ENCODE measurements around the gene SERPINB3. TPM values are rescaled to one million over a fixed set of nuclear protein-coding genes. Genes with fewer than 3 reads are reported as not detected.
"Not testable (repeated sequence)": the region's sequence is repeated elsewhere in the genome, so short reads cannot be mapped to it uniquely, and the experiment has no call there.

The SERPINB3 gene
- under 1 TPM in 2 of 8 experiments, not detected in 6; 0.14 to 0.27 TPM for total RNA-seq

DNA sequence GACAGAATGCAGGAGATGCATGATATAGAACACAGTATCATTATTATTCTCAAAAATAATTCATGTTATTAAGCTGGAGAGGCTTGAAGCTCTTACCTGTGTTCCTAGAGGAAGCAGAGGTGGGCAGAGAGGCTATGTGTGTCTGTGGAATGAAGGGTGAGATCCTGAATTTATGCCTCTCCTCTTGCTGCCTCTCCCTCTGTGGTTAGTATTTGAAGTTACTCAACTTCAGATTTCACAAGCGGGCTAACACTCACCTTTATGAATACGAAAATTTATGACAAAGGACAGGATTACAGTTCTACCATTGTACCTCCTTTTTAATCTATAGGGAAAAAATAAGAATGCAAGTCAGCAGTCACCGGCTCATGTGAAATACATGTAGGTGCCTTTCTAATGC, at the start of gene SERPINB3:
SERPINB3 (minus strand) TSS at position 144 of the 400 bp plus-strand sequence. CDS start 677 bp downstream, outside the sequence.
- in situ Hi-C loops (cut with MboI; ENCODE audit: low pct_unique_long_range_greater_than_20kb in 2 of 9, low sequenced_read_pairs in 9 of 9, unreplicated experiment in 9 of 9); H3K27ac ChIP-seq; H3K4me3 ChIP-seq; ATAC-seq (replicated peaks in 6 of 8); H3K4me1 ChIP-seq (replicated peaks in 1 of 2): not testable (repeated sequence)
- no CpG with 5 or more reads among the region's 3 CpGs for WGBS, 10 experiments

DNA sequence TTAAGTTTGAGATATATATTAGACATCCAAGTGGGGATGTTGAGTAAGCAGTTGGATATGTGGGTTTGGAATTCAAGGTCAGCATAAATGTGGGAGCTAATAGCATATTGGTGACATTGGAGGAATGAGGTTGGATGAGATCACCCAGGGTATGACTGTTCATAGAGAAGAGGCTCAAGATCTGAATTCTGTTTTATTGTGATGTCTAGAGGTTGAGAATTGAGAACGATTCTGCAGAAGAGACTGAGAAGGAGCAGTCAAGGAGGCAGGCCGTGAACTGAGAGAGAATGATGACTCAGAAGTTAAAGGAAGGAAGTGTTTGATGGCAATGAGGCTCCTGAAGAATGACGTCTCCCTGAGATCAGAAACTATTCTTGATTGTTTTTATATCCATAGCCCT, 47.0 kb upstream of the SERPINB3 start:
- no peak overlapping the region for H3K27ac ChIP-seq
- in situ Hi-C loops (cut with MboI; ENCODE audit: low pct_unique_long_range_greater_than_20kb in 2 of 9, low sequenced_read_pairs in 9 of 9, unreplicated experiment in 9 of 9), result no loop called here
- peak in 2 of 8 experiments; percentile 47 to 56 for ATAC-seq (replicated peaks in 6 of 8)
- H3K4me1 ChIP-seq (replicated peaks in 1 of 2), result no peaks in the 10 kb centered on the region
- WGBS, 10 experiments, result 0 to 80% (median 35%) methylated on average over 2 to 3 of the region's 3 CpGs; no CpG with 5 or more reads in 2 of the 10 experiments
- H3K4me3 ChIP-seq, result no peak overlapping the region

DNA sequence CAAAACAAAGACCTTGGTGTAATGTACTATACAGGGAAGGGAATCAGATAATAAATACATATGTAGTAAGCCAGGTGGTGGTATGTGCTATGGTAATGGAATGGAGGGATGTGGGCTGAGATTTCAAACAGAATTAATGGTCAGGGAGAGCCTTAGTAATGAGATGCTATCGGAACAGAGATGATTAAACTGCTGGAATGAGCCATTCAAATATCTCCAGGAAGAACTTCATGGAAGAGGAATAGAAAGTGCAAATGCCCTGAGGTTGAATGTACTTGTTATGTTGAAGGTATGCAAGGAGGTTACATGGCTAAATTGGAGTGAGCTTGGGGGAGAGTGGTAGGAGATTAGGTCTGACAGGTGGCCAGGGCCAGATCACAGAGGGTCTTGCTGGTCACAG, 46.1 kb upstream of the SERPINB3 start:
- no peak for ATAC-seq (replicated peaks in 6 of 8)
- no peak overlapping the region for H3K27ac ChIP-seq
- H3K4me3 ChIP-seq, result no peak overlapping the region
- 43 to 100% (median 71%) methylated on average over 1 of the region's 1 CpG; no CpG with 5 or more reads in 3 of the 10 experiments for WGBS, 10 experiments
- in situ Hi-C loops (cut with MboI; ENCODE audit: low pct_unique_long_range_greater_than_20kb in 2 of 9, low sequenced_read_pairs in 9 of 9, unreplicated experiment in 9 of 9), result no loop called here
- H3K4me1 ChIP-seq (replicated peaks in 1 of 2), result no peaks in the 10 kb centered on the region

DNA sequence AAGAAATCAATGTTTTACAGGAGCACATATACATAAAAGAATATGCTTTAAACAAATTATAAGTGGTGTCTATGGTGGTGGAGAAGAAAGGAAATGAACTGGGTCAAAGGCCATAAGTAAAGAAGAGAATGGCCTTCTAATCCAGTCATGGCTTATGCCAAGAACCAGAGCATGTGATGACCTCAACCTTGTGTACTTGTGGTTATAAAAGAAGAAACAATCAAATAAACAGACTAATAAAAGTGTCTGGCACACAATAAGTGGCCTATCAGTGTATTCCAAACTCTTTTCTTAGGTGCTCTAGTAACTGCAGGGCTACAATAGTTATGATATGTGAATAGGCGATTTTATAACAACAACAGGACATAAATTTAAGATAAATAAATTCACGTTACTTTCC, 43.7 kb upstream of the SERPINB3 start:
- Histone ChIP-seq H3K4me1 (replicated peaks in 1 of 2) (no peaks in the 10 kb centered on the region), H3K27ac (no peak overlapping the region), H3K4me3 (no peak overlapping the region)
- 18 to 92% (median 81%) methylated on average over 1 to 2 of the region's 2 CpGs; no CpG with 5 or more reads in 1 of the 10 experiments for WGBS, 10 experiments
- ATAC-seq (replicated peaks in 6 of 8), result no peak
- in situ Hi-C loops (cut with MboI; ENCODE audit: low pct_unique_long_range_greater_than_20kb in 2 of 9, low sequenced_read_pairs in 9 of 9, unreplicated experiment in 9 of 9), result no loop called here

DNA sequence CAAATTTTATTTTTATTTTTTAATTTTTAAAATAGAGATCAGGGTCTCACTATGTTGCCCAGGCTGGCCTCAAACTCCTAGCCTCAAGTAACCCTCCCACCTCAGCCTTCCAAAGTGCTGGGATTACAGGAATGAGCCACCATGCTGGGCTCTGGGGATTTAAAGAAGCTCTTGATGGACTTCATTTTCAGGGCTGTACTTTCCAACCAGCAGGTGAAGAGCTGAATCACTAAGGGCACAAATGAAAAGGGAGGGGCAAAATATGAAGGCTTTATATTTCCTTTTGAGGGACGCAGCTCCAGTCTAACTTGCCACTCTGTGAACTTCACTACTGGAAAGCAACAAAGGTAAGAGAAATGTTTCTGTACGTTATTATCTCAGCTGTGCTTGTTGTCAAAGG, 41.0 kb upstream of the SERPINB3 start, which contains the start of gene SERPINB11:
SERPINB11 (plus strand) TSS at position 301 of the 400 bp plus-strand sequence. CDS start 7,234 bp downstream, outside the sequence.
- no peak for ATAC-seq (replicated peaks in 6 of 8)
- in situ Hi-C loops (cut with MboI; ENCODE audit: low pct_unique_long_range_greater_than_20kb in 2 of 9, low sequenced_read_pairs in 9 of 9, unreplicated experiment in 9 of 9), result no loop called here
- no peak within 1 kb of the TSS for H3K27ac ChIP-seq
- H3K4me1 ChIP-seq (replicated peaks in 1 of 2), result no peaks in the 10 kb centered on the region
- WGBS, 10 experiments, result 40 to 100% (median 59%) methylated on average over 1 to 2 of the region's 2 CpGs; no CpG with 5 or more reads in 4 of the 10 experiments
- no peak within 1 kb of the TSS for H3K4me3 ChIP-seq

DNA sequence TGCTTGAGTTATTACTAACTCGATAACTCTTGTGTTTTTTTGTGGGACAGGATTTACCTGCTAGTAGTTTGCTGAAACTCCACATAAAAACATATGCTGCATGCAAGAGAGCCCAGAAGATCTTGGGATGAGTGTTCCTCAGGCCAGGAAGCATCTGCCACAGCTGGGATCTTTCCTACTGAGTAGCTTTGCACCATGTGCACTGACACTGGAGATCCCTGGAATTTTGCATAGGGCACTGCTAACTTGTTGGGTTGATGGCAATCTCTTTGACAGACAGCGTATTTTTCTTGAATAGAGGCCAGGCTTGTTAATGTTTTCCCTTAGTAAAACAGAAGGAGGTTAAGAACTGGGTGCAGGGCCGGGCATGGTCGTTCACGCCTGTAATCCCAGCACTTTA, 40.3 kb upstream of the SERPINB3 start:
- Histone ChIP-seq H3K4me3 (no peak overlapping the region), H3K4me1 (replicated peaks in 1 of 2) (no peaks in the 10 kb centered on the region), H3K27ac (no peak overlapping the region)
- WGBS, 10 experiments, result 17 to 88% (median 50%) methylated on average over 1 to 5 of the region's 5 CpGs; no CpG with 5 or more reads in 2 of the 10 experiments
- in situ Hi-C loops (cut with MboI; ENCODE audit: low pct_unique_long_range_greater_than_20kb in 2 of 9, low sequenced_read_pairs in 9 of 9, unreplicated experiment in 9 of 9), result no loop called here
- no peak for ATAC-seq (replicated peaks in 6 of 8)

DNA sequence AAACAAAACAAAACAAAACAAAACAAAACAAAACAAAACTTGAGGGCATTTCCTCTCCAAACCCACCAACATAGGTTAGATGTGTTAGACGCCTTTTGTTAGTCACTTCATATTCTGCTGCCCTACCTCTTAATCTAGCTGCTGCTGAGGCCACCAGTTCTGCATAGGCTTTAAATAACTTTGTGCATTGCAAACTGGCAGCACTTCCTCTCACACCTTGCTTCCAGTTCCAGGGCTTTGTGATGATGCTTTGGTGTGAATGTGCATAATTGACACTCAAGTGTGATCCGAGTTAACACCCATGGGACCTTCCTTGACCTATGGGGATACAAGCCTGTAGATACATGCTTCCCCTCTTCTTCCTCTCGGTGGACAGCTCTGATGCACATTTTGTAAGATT, 38.8 kb upstream of the SERPINB3 start:
- 38 to 100% (median 74%) methylated on average over 1 to 3 of the region's 3 CpGs for WGBS, 10 experiments
- no peak overlapping the region for H3K27ac ChIP-seq
- in situ Hi-C loops (cut with MboI; ENCODE audit: low pct_unique_long_range_greater_than_20kb in 2 of 9, low sequenced_read_pairs in 9 of 9, unreplicated experiment in 9 of 9), result no loop called here
- no peaks in the 10 kb centered on the region for H3K4me1 ChIP-seq (replicated peaks in 1 of 2)
- peak in 2 of 8 experiments; percentile 62 to 75 for ATAC-seq (replicated peaks in 6 of 8)
- H3K4me3 ChIP-seq, result no peak overlapping the region

DNA sequence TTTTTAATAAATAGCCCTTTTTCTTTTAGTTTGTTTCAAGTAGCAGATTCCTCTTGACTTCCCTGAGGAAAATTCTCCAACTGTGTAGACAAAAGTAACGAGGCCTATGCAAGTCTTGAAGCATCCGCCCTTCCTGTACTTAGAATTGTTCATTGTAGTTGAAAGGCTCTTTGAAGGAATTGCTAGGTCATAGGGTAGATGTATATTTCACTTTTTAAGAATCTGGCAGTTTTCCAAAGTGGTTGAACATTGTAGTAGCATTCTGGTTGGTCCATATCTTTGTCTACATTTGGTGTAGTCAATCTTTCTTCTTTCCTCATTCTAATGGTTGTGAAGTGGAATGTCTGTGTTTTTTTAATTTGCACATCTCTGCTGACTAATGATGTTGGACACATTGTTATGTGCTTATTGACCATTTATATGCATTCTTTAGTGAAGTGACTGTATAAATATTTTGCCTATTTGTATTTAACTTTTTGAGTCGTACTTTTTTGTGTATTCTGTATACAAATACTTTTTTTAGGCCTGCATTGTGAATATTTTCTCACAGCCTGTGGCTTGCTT, 35.5 kb upstream of the SERPINB3 start:
- H3K4me1 ChIP-seq (replicated peaks in 1 of 2), result no peaks in the 10 kb centered on the region
- in situ Hi-C loops (cut with MboI; ENCODE audit: low pct_unique_long_range_greater_than_20kb in 2 of 9, low sequenced_read_pairs in 9 of 9, unreplicated experiment in 9 of 9), result no loop called here
- peak in 2 of 8 experiments; percentile 47 to 78 for ATAC-seq (replicated peaks in 6 of 8)
- H3K27ac ChIP-seq, result no peak overlapping the region
- 15 to 95% (median 65%) methylated on average over 2 to 3 of the region's 3 CpGs; no CpG with 5 or more reads in 1 of the 10 experiments for WGBS, 10 experiments
- no peak overlapping the region for H3K4me3 ChIP-seq

DNA sequence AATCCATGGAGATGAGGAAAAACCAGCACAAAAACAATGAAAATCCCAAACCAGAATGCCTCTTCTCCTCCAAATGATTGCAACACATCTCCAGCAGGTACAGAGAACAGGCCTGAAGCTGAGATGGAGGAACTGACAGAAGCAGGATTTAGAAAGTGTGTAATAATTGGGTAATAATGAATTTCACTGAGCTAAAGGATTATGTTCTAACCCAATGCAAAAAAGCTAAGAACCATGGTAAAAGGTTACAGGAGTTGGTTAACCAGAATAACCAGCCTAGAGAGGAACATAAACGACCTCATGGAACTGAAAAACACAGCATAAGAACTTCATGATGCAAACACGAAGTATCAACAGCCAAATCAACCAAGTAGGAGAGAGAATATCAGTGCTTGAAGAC, 27.4 kb upstream of the SERPINB3 start:
- no peak overlapping the region for H3K4me3 ChIP-seq
- no peak overlapping the region for H3K27ac ChIP-seq
- H3K4me1 ChIP-seq (replicated peaks in 1 of 2), result no peaks in the 10 kb centered on the region
- 0 to 58% (median 29%) methylated on average over 1 to 2 of the region's 2 CpGs; no CpG with 5 or more reads in 1 of the 10 experiments for WGBS, 10 experiments
- ATAC-seq (replicated peaks in 6 of 8), result no peak
- in situ Hi-C loops (cut with MboI; ENCODE audit: low pct_unique_long_range_greater_than_20kb in 2 of 9, low sequenced_read_pairs in 9 of 9, unreplicated experiment in 9 of 9), result no loop called here

DNA sequence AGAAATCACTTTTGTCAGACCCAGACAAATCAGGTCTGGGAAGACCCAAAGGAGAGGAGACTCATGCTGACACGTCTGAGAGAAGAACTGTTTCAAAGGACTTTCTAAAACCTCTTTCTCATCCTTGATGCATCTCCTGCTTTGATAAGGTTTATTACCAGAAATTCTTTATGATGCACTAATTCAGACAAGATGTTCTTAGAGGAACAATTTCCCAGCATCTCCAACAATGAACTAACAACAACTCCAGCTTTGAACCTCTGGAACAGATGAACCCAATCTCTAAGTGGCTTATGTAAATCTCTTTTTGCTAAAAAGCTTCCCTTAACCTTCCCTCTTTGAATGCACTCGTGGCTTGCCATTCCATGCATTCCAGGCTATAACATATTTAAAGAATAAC, 25.2 kb upstream of the SERPINB3 start:
- no peak for ATAC-seq (replicated peaks in 6 of 8)
- WGBS, 10 experiments, result 0 to 40% (median 0%) methylated on average over 1 to 2 of the region's 2 CpGs; no CpG with 5 or more reads in 4 of the 10 experiments
- in situ Hi-C loops (cut with MboI; ENCODE audit: low pct_unique_long_range_greater_than_20kb in 2 of 9, low sequenced_read_pairs in 9 of 9, unreplicated experiment in 9 of 9), result no loop called here
- Histone ChIP-seq H3K4me1 (replicated peaks in 1 of 2) (no peaks in the 10 kb centered on the region), H3K27ac (no peak overlapping the region), H3K4me3 (no peak overlapping the region)

DNA sequence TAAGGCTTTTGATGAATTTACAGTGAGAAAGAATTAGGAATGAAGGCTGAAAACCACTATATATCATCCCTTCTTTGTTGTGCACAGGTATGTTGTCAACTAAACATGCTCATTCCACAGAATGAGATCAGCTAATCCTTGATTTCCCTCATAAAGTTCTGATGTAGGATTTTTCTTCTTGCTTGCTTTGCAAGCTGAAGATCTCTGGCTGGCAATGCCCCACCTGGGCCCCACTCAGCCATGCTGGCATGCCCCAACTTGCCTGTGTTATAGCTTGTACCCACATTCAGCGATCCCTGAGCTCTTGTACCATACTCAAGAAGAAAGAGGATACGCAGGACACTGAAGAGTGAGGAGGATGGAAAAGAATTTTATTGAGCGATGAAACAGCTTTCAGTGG, 23.0 kb upstream of the SERPINB3 start:
- in situ Hi-C loops (cut with MboI; ENCODE audit: low pct_unique_long_range_greater_than_20kb in 2 of 9, low sequenced_read_pairs in 9 of 9, unreplicated experiment in 9 of 9), result no loop called here
- Histone ChIP-seq H3K27ac (no peak overlapping the region), H3K4me3 (no peak overlapping the region), H3K4me1 (replicated peaks in 1 of 2) (no peaks in the 10 kb centered on the region)
- no peak for ATAC-seq (replicated peaks in 6 of 8)
- WGBS, 10 experiments, result 69 to 100% (median 97%) methylated on average over 1 to 3 of the region's 3 CpGs; no CpG with 5 or more reads in 2 of the 10 experiments

DNA sequence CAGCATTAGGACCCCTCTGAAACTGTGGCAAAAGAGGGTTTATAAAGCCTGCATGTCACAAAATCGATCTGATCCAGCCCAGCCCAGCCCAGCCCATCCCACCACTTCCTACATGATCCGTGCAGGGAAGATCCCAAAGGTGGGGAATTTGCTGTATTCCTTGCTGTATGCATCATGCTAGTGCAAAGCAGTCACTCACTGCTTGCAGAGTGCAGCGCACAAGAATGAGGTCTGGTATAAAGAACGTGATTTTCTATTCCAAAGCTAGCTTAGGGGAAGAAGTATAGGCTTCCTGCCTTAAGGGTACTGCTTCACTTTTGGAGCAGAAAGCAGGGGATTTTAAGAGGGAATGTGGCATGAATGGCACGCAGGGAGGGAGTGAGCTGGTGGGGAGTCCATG, 22.2 kb upstream of the SERPINB3 start:
- ATAC-seq (replicated peaks in 6 of 8), result no peak
- H3K27ac ChIP-seq, result no peak overlapping the region
- in situ Hi-C loops (cut with MboI; ENCODE audit: low pct_unique_long_range_greater_than_20kb in 2 of 9, low sequenced_read_pairs in 9 of 9, unreplicated experiment in 9 of 9), result no loop called here
- H3K4me1 ChIP-seq (replicated peaks in 1 of 2), result no peaks in the 10 kb centered on the region
- WGBS, 10 experiments, result 29 to 100% (median 68%) methylated on average over 1 to 4 of the region's 5 CpGs; no CpG with 5 or more reads in 5 of the 10 experiments
- H3K4me3 ChIP-seq, result no peak overlapping the region

DNA sequence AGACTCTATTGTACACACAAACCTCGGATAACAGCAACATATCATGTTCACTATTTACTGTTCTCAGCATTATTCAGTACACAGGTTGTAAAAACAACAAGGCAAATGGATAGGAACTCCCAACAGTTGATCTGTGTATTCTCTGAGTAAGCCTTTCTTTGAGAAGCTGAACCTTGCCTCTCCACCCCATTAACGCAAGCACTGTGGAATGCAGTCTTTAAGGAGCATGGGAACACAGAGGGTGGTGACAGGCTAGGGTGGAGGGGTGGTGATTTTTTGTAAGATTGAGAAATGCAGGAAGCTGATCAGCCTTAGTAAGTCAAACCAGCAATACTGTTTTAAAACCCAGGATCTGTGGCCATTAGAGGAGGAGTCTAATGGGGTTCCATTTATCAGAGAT, 21.5 kb upstream of the SERPINB3 start:
- ATAC-seq (replicated peaks in 6 of 8), result peak in 2 of 8 experiments; percentile 99 to 100
- WGBS, 10 experiments, result 0 to 80% (median 53%) methylated on average over 1 to 2 of the region's 2 CpGs
- in situ Hi-C loops (cut with MboI; ENCODE audit: low pct_unique_long_range_greater_than_20kb in 2 of 9, low sequenced_read_pairs in 9 of 9, unreplicated experiment in 9 of 9), result no loop called here

More for the DNA sequence above, 21.5 kb upstream of the SERPINB3 start:
- Histone ChIP-seq H3K4me1 (replicated peaks in 1 of 2) (no peaks in the 10 kb centered on the region), H3K27ac (no peak overlapping the region), H3K4me3 (no peak overlapping the region)

All from motor neuron (in vitro differentiated cells).